ENCODE measurements around the gene CFAP97D2.

CFAP97D2 gene

DNA sequence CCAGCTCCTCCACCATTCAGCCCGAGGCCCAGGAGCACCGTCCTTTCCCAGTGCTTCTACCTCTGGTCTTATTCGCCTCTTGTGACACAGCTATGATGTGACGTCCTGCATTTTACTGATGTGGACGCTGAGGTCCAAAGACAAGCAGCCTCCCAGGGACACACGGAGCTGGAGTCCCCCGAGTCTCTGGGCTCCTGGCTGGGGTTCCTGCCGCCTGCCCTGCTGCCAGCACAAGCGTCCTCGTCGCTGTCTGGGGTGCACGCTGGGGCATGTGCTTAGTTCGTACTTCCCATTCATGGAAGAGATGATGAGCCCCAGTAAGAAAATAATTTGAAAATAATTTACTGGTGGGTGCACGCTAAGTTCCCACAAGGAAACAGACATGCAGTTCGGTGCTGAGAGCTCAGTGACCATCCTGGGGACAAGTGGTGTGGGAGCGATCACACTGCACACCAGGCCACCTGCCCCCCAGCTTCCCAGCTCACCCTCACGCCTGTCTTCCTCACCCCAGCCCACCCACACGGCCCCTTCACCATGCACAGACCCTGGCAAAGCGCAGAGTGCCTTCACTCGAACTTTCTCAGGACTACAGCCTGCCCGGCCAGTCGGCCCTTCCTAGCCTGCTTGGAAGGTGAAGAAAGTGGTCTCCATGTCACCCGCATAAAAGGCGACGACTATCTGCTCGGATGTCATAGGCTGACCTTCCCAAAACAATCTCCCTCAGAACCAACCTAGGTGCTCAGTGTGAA lies 14.2 kb upstream of the CFAP97D2 start:
- DNase-seq (ENCODE audit: low read depth, low spot score) = no peak
- TF ChIP-seq, protein P1, sequence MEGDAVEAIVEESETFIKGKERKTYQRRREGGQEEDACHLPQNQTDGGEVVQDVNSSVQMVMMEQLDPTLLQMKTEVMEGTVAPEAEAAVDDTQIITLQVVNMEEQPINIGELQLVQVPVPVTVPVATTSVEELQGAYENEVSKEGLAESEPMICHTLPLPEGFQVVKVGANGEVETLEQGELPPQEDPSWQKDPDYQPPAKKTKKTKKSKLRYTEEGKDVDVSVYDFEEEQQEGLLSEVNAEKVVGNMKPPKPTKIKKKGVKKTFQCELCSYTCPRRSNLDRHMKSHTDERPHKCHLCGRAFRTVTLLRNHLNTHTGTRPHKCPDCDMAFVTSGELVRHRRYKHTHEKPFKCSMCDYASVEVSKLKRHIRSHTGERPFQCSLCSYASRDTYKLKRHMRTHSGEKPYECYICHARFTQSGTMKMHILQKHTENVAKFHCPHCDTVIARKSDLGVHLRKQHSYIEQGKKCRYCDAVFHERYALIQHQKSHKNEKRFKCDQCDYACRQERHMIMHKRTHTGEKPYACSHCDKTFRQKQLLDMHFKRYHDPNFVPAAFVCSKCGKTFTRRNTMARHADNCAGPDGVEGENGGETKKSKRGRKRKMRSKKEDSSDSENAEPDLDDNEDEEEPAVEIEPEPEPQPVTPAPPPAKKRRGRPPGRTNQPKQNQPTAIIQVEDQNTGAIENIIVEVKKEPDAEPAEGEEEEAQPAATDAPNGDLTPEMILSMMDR (IDR thresholded peaks at IDR 0.05; ENCODE audit: low read depth, low read length) = no peak
- no peak overlapping the region for H3K4me3 ChIP-seq (ENCODE audit: low read depth, low read length)
- in situ Hi-C loops (cut with HindIII; ENCODE audit: low sequenced_read_pairs) = no loop called here

DNA sequence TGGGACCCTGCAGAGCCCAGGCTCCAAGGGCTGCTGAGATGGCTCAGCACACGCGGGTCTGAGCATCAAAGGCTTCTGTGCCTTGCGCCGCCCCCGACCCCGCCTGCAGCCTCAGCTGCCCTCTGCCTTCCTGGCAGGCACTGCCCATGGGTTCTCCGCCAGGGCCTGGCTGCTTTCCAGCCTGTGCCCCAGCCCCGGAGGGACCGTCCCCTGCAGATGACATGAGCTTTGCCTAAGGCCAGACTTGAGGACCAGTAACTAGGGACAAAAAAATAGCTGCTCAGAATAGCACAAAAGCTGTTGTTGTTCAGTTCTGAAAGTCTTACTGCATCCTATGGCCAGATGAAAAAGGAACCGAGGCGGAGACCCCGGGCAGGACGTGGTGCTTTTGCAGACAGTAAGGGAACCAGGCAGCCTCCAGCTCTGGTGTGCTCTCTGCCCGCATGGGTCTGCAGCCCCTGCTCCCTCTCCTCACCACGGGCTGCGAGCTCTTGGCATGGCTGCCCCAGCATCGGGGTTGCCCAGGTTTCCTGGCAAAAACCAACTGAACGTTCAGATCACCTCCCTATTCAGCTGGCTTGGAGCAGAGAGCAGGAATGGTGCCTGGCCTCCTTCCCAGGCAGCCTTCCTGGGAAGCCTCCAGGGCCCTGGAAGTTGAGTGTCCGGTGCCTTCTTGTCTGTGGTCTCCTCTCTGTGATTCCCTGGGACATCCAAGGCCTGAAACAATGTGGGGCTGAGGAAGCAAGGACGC lies 12.5 kb upstream of the CFAP97D2 start:
- no peak for DNase-seq (ENCODE audit: low read depth, low spot score)
- in situ Hi-C loops (cut with HindIII; ENCODE audit: low sequenced_read_pairs) = no loop called here
- H3K4me3 ChIP-seq (ENCODE audit: low read depth, low read length) = no peak overlapping the region
- TF ChIP-seq, protein P1 (IDR thresholded peaks at IDR 0.05; ENCODE audit: low read depth, low read length) = no peak

DNA sequence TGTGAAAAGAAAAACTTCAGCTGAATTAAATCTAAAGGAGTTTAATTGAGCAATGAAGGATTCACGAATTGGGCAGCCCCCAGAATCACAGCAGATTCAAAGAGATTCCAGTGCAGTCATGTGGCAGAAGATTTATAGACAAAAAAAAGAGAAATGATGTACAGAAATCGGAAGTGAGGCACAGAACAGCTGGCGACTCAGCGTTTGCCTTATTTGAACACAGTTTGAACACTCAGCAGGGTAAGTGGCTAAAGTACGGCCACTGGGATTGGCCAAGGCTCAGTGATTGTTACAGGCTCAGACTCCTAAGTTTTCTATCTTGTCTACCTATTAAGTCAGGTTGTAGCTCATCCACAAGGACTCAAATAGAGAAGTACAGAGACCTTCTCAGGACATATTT lies 11.6 kb upstream of the CFAP97D2 start:
- in situ Hi-C loops (cut with HindIII; ENCODE audit: low sequenced_read_pairs) = no loop called here
- TF ChIP-seq, protein P1 (IDR thresholded peaks at IDR 0.05; ENCODE audit: low read depth, low read length) = no peak
- DNase-seq (ENCODE audit: low read depth, low spot score) = no peak
- H3K4me3 ChIP-seq (ENCODE audit: low read depth, low read length) = no peak overlapping the region

DNA sequence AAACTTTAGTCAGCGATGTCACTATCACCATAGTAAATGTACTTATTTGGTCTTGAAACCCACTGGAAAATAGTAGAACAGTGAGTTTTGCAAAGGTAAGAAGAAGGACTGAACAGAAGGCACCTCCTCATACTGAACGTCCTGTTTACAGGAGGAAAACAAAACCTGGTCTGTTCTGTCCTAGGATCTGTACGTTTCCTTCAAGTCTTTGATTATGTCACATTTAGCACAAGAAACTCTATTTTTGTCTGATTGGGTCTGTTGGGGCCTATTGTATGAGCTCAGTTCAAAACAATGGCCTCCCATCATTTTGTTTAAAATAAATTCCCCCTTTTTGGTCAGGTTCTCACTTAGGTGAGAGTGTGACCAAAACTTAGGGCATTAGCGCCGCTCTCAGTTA lies 11.2 kb upstream of the CFAP97D2 start:
- no peak overlapping the region for H3K4me3 ChIP-seq (ENCODE audit: low read depth, low read length)
- in situ Hi-C loops (cut with HindIII; ENCODE audit: low sequenced_read_pairs) = no loop called here
- TF ChIP-seq, protein P1 (IDR thresholded peaks at IDR 0.05; ENCODE audit: low read depth, low read length) = no peak
- no peak for DNase-seq (ENCODE audit: low read depth, low spot score)

DNA sequence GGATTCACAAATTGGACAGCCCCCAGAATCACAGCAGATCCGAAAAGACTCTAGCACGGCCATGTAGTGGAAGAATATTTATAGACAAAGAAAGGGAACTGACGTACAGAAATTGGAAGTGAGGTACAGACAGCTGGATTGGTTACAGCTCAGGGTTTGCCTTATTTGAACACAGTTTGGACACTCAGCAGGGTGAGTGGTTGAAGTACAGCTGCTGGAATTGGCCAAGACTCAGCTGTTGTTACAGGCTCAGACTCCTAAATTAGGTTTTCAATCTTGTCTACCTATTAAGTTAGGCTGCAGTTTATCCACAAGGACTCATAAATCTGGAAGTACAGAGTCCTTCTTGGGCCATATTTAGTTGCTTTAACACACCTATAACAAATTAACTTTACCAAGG lies 5.8 kb upstream of the CFAP97D2 start:
- DNase-seq (ENCODE audit: low read depth, low spot score) = no peak
- H3K4me3 ChIP-seq (ENCODE audit: low read depth, low read length) = no peak overlapping the region
- TF ChIP-seq, protein P1 (IDR thresholded peaks at IDR 0.05; ENCODE audit: low read depth, low read length) = no peak
- in situ Hi-C loops (cut with HindIII; ENCODE audit: low sequenced_read_pairs) = no loop called here

DNA sequence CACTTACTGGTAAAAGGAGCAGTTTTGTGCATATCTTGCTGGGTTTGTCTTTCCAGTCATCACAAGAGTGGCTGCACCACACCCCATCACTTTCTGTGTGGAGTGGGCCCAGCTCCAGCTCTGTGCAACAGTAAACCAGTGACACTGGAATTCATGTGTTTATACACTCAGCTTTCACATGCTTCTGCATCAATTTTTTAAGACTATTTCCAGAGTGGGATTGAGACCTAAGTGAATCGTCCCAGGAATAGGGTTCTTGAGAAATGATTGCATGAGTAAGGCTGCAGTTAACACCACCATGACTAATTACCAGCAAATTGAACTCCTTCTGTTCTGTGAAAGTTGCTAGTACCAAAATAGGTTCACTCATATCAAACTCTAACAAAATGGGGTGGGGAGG lies 5.3 kb upstream of the CFAP97D2 start:
- TF ChIP-seq, protein P1 (IDR thresholded peaks at IDR 0.05; ENCODE audit: low read depth, low read length) = no peak
- in situ Hi-C loops (cut with HindIII; ENCODE audit: low sequenced_read_pairs) = no loop called here
- H3K4me3 ChIP-seq (ENCODE audit: low read depth, low read length) = no peak overlapping the region
- no peak for DNase-seq (ENCODE audit: low read depth, low spot score)
